SH-SY5Y (cell line): Measurements from ENCODE around the gene CSMD2.

Experiments used
- GATA2 ChIP-seq: IDR thresholded peaks from 2 replicates; pipeline ENCODE4 v1.6.1; 2011; ENCODE audit warnings: mild to moderate bottlenecking, low read depth, low read length
- GATA3 ChIP-seq: IDR thresholded peaks from 2 replicates; pipeline ENCODE4 v1.6.1; 2011; ENCODE audit warnings: low read depth, mild to moderate bottlenecking, low read length, moderate library complexity

CSMD2 gene

GRCh38 chr1:34164771-34165391 lies at the start of gene CSMD2:
Gene CSMD2 (minus strand): TSS chr1:34165230. CDS start chr1:34165097, 133 bp downstream.
- TF ChIP-seq GATA2: no peak
- no peak for TF ChIP-seq GATA3

GRCh38 chr1:34213956-34214355 lies 48.9 kb upstream of the CSMD2 start:
- no peak for TF ChIP-seq GATA3
- TF ChIP-seq GATA2: no peak

GRCh38 chr1:34212673-34213072 lies 47.6 kb upstream of the CSMD2 start:
- TF ChIP-seq GATA2 (no peak), GATA3 (no peak)

GRCh38 chr1:34199927-34200326 lies 34.9 kb upstream of the CSMD2 start:
- TF ChIP-seq GATA3: no peak
- TF ChIP-seq GATA2: no peak

- TF ChIP-seq GATA2 (no peak), GATA3 (no peak)
These were observed 27.6 kb upstream of the CSMD2 start for GRCh38 chr1:34192621-34193020.

- TF ChIP-seq GATA3 (no peak), GATA2 (no peak)
These were observed 25.7 kb upstream of the CSMD2 start for GRCh38 chr1:34190692-34191091.

GRCh38 chr1:34188985-34189384 lies 24.0 kb upstream of the CSMD2 start:
- TF ChIP-seq GATA2 (no peak), GATA3 (no peak)

GRCh38 chr1:34188418-34188817 lies 23.4 kb upstream of the CSMD2 start:
- TF ChIP-seq GATA2 (no peak), GATA3 (no peak)

- TF ChIP-seq GATA3: no peak
- TF ChIP-seq GATA2: no peak
These were observed 21.9 kb upstream of the CSMD2 start for GRCh38 chr1:34186741-34187494.

- TF ChIP-seq GATA2 (no peak), GATA3 (no peak)
These were observed 13.0 kb upstream of the CSMD2 start for GRCh38 chr1:34178072-34178471.

- TF ChIP-seq GATA3: no peak
- TF ChIP-seq GATA2: no peak
These were observed 12.0 kb upstream of the CSMD2 start, which contains the start of gene C1orf94 for GRCh38 chr1:34176830-34177603. Gene C1orf94 (plus strand): TSS chr1:34176907. CDS start chr1:34177790, 883 bp downstream.

GRCh38 chr1:34175744-34176143 lies 10.7 kb upstream of the CSMD2 start:
- no peak for TF ChIP-seq GATA2
- no peak for TF ChIP-seq GATA3

GRCh38 chr1:34167389-34167788 lies 2.4 kb upstream of the CSMD2 start:
- no peak for TF ChIP-seq GATA3
- TF ChIP-seq GATA2: no peak

- TF ChIP-seq GATA2 (no peak), GATA3 (no peak)
These were observed 1.8 kb upstream of the CSMD2 start for GRCh38 chr1:34166625-34167361.

- TF ChIP-seq GATA2: no peak
- no peak for TF ChIP-seq GATA3
These were observed 1.2 kb upstream of the CSMD2 start for GRCh38 chr1:34166191-34166624.
